SK-N-SH (cell line): ENCODE results near the gene ADTRP. TPM values are rescaled to one million over a fixed set of nuclear protein-coding genes. Genes with fewer than 3 reads are reported as not detected.

Source experiments
- CTCF ChIA-PET: fragments of 300-600, 350-600 bp; formaldehyde crosslinking; extraction: SDS; loops from one replicate; lab custom pipeline; 2021; lab: Yijun Ruan, JAX
- POLR2A ChIA-PET: fragments of 350-600 bp; sonication (Branson Sonifier 250); formaldehyde crosslinking; extraction: SDS; loops from one replicate; lab custom pipeline; 2020; ENCODE audit warnings: antibody characterized with exemption, inconsistent platforms; lab: Yijun Ruan, JAX
- DNase-seq: peaks from one replicate; pipeline ENCODE4 v3.0.0; 2012
- H2AFZ ChIP-seq: fragments of 200-600 bp; sonication (generic); 2 replicates; pipeline ENCODE4 v1.8.1; 2016; ENCODE audit warnings: antibody characterized with exemption, mild to moderate bottlenecking, low read depth
- H3F3A ChIP-seq: fragments of 200-600 bp; sonication (generic); replicated peaks from 2 replicates; pipeline ENCODE3; 2016; ENCODE audit warnings: antibody characterized with exemption, mild to moderate bottlenecking; ENCODE audit not compliant: insufficient read depth
- H3K27ac ChIP-seq, 2 experiments: fragments of 200-500 bp in 1 of 2; fragments of 200-600 bp in 1 of 2; sonication (Bioruptor generic) in 1 of 2; sonication (generic), shearing (Covaris generic) in 1 of 2; 2 replicates each; pipeline versions ENCODE4 v1.5.1 to v1.6.1; 2014 to 2016; ENCODE audit warnings: low read depth in 2 of 2, inconsistent platforms in 1 of 2, low read length in 1 of 2, mild to moderate bottlenecking in 1 of 2, mixed read lengths in 1 of 2
- H3K27me3 ChIP-seq: fragments of 200-600 bp; sonication (generic), shearing (Covaris generic); 2 replicates; pipeline ENCODE4 v1.6.1; 2016; ENCODE audit warnings: mixed run types; ENCODE audit not compliant: insufficient read depth
- H3K36me3 ChIP-seq, 2 experiments: fragments of 200-500 bp in 1 of 2; fragments of 200-600 bp in 1 of 2; sonication (Bioruptor generic) in 1 of 2; sonication (generic) in 1 of 2; replicated peaks in 1 of 2; 2 replicates each; pipeline versions ENCODE3 to v1.5.1; 2014 to 2016; ENCODE audit warnings: low read length in 1 of 2, mild to moderate bottlenecking in 1 of 2; ENCODE audit not compliant: insufficient read depth in 2 of 2, control insufficient read depth in 1 of 2
- H3K4me1 ChIP-seq, 2 experiments: fragments of 200-500 bp in 1 of 2; fragments of 200-600 bp in 1 of 2; sonication (Bioruptor generic) in 1 of 2; sonication (generic), shearing (Covaris generic) in 1 of 2; 2 replicates each; pipeline versions ENCODE4 v1.5.1 to v1.6.1; 2014 to 2016; ENCODE audit warnings: low read depth in 1 of 2, low read length in 1 of 2, mixed run types in 1 of 2; ENCODE audit not compliant: insufficient read depth in 2 of 2, control insufficient read depth in 1 of 2
- H3K4me2 ChIP-seq: fragments of 200-600 bp; sonication (generic), shearing (Covaris generic); 2 replicates; pipeline ENCODE4 v1.6.1; 2017; ENCODE audit warnings: mixed run types
- H3K4me3 ChIP-seq, 2 experiments: fragments of 200-500 bp in 1 of 2; fragments of 200-600 bp in 1 of 2; sonication (Bioruptor generic) in 1 of 2; sonication (generic), shearing (Covaris generic) in 1 of 2; 2 replicates each; pipeline versions ENCODE4 v1.5.1 to v1.8.1; 2014 to 2016; ENCODE audit warnings: low read depth in 2 of 2, inconsistent platforms in 1 of 2, low read length in 1 of 2, mild to moderate bottlenecking in 1 of 2, mixed read lengths in 1 of 2, moderate library complexity in 1 of 2
- H3K79me2 ChIP-seq: fragments of 200-600 bp; sonication (generic); 2 replicates; pipeline ENCODE4 v1.8.1; 2017; ENCODE audit warnings: mild to moderate bottlenecking; ENCODE audit not compliant: insufficient read depth
- H3K9ac ChIP-seq: fragments of 200-600 bp; sonication (generic); 2 replicates; pipeline ENCODE4 v1.6.1; 2017; ENCODE audit warnings: mixed run types
- H3K9me2 ChIP-seq: fragments of 200-600 bp; sonication (generic); 2 replicates; pipeline ENCODE4 v1.6.1; 2017; ENCODE audit warnings: mixed run types
- H3K9me3 ChIP-seq: fragments of 200-600 bp; sonication (generic); 2 replicates; pipeline ENCODE4 v1.6.1; 2017; ENCODE audit warnings: mixed run types, mild to moderate bottlenecking, moderate library complexity
- H4K20me1 ChIP-seq: fragments of 200-600 bp; sonication (generic); 2 replicates; pipeline ENCODE4 v1.6.1; 2017; ENCODE audit warnings: mild to moderate bottlenecking, mixed run types; ENCODE audit not compliant: insufficient read depth
- ELF1 ChIP-seq: IDR thresholded peaks from 2 replicates; pipeline ENCODE4 v1.4.0; 2012
- EP300 ChIP-seq, 2 experiments: IDR thresholded peaks; 2 replicates each; pipeline versions ENCODE4 v1.4.0 to v1.6.1; 2012; ENCODE audit warnings: borderline replicate concordance in 1 of 2, low read depth in 1 of 2, low read length in 1 of 2
- EZH2phosphoT487 ChIP-seq: fragments of 200-600 bp; sonication (generic); IDR thresholded peaks from 2 replicates; pipeline ENCODE4 v1.6.1; 2017; ENCODE audit warnings: low read depth, mixed run types, mild to moderate bottlenecking, antibody characterized with exemption, moderate library complexity, borderline replicate concordance
- FOSL2 ChIP-seq: IDR thresholded peaks from 2 replicates; pipeline ENCODE4 v1.4.0; 2012; ENCODE audit warnings: low read depth, mild to moderate bottlenecking, moderate library complexity, borderline replicate concordance
- FOXM1 ChIP-seq: IDR thresholded peaks from 2 replicates; pipeline ENCODE4 v1.4.0; 2012; ENCODE audit warnings: low read depth, mild to moderate bottlenecking
- GABPA ChIP-seq: IDR thresholded peaks from 2 replicates; pipeline ENCODE4 v1.4.0; 2012; ENCODE audit warnings: low read depth, mild to moderate bottlenecking
- MEF2A ChIP-seq: IDR thresholded peaks from 2 replicates; pipeline ENCODE4 v1.4.0; 2012; ENCODE audit warnings: low read depth, borderline replicate concordance
- NRF1 ChIP-seq: IDR thresholded peaks from 2 replicates; pipeline ENCODE4 v1.6.1; 2012; ENCODE audit warnings: low read depth, mild to moderate bottlenecking, low read length
- RFX5 ChIP-seq: IDR thresholded peaks from 2 replicates; pipeline ENCODE4 v1.6.1; 2012; ENCODE audit warnings: mild to moderate bottlenecking, improper control_type of control experiment, low read length
- RXRA ChIP-seq: IDR thresholded peaks from 2 replicates; pipeline ENCODE4 v1.4.0; 2012; ENCODE audit warnings: low read depth, mild to moderate bottlenecking, borderline replicate concordance
- SIN3A ChIP-seq: IDR thresholded peaks from 2 replicates; pipeline ENCODE4 v1.6.1; 2012; ENCODE audit warnings: low read depth, mild to moderate bottlenecking, low read length, moderate library complexity, borderline replicate concordance
- SMC3 ChIP-seq: IDR thresholded peaks from 2 replicates; pipeline ENCODE4 v1.6.1; 2012; ENCODE audit warnings: low read depth, low read length, improper control_type of control experiment
- WGBS: methylation state at CpG from one replicate; pipeline ENCODE4 v1.1.6; 2017; ENCODE audit warnings: low lambda C conversion rate; 5-methylcytosine and 5-hydroxymethylcytosine counted together
- polyA plus RNA-seq, 3 experiments: library from polyadenylated mRNA; depleted of rRNA; stranded (reverse); fragments of >200 nt; gene quantifications; 2 replicates each; pipeline ENCODE4 v1.2.3, GENCODE V29; 2012
- TF ChIP-seq, protein P1 (sequence below): fragments of 150-350 bp; IDR thresholded peaks from 2 replicates; pipeline ENCODE4 v1.6.1; 2016; ENCODE audit warnings: mild to moderate bottlenecking, low read depth, low read length
- TF ChIP-seq, protein P2 (sequence below): IDR thresholded peaks from 2 replicates; pipeline ENCODE4 v1.4.0; 2012; ENCODE audit warnings: low read depth
- TF ChIP-seq, protein P3 (sequence below): fragments of 200-600 bp; sonication (generic); IDR thresholded peaks from 2 replicates; pipeline ENCODE4 v1.6.1; 2017; ENCODE audit warnings: antibody characterized with exemption, mild to moderate bottlenecking, moderate library complexity
- TF ChIP-seq, protein P4 (sequence below): IDR thresholded peaks from 2 replicates; pipeline ENCODE4; 2012

The ADTRP gene
- polyA plus RNA-seq, 1 of the 3 experiments (the other 2 are of a cell fraction), result 0.84 TPM

DNA sequence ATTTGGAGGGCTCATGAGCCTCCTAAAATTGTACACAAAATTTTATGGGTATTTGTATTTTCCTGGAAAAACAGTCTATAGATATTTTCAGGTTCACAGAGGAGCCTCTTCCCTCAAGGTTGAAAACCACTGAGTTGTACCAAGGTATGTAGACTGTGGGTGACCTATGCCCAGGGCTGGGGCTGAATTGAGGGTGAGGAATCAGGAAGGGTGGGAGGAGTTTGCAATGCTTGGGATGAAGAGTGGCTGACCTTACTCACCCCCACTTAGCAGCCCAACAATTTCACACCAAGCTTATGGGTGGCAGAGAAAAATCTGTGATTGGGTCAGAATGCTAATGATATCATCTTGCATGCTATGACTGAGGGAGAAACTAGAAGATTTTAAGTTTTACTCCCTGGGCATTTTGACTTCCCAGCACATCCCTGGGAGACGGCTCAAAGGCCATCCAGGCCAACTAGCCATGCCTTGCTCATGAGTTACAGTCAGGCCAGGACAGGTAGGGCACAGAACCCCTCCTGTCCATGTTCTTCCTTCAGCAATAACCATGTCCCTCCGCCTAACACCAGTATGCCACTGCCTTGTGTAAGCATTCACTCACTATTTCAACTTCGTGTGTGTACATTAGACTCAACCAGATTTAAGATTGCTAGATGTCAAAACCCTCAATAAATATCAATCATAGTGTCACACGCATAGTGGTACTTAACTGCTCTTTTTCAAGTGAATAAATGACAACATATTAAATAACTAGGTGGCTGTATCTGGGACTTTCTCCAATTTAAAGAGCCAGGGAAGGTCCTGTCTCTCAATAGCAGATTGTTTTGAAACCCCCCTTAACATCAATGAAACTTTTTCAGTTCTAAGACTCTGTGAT is 16.6 kb downstream of the ADTRP start:
- Histone ChIP-seq H3K9me2 (no peaks in the 10 kb centered on the region), H3K4me2 (no peak overlapping the region), H3K36me3 (no peaks in the 10 kb centered on the region), H3K4me3 (no peak overlapping the region), H3K27me3 (no peaks in the 10 kb centered on the region), H3K9me3 (no peaks in the 10 kb centered on the region), H3F3A (peaks cover 13% of the 10 kb centered on the region), H3K9ac (no peak overlapping the region), H4K20me1 (no peaks in the 10 kb centered on the region), H3K4me1 (peaks cover 3 to 10% of the 10 kb centered on the region in 2 experiments), H3K27ac (no peak overlapping the region), H3K79me2 (no peaks in the 10 kb centered on the region), H2AFZ (no peak overlapping the region)
- WGBS, result 96% methylated on average over 4 of the region's 4 CpGs
- POLR2A ChIA-PET, result no interaction called here
- CTCF ChIA-PET, result no interaction called here
- DNase-seq, result no peak
- TF ChIP-seq MEF2A, result no peak
- TF ChIP-seq GABPA, result no peak
- TF ChIP-seq FOSL2, result no peak
- TF ChIP-seq, protein P1, sequence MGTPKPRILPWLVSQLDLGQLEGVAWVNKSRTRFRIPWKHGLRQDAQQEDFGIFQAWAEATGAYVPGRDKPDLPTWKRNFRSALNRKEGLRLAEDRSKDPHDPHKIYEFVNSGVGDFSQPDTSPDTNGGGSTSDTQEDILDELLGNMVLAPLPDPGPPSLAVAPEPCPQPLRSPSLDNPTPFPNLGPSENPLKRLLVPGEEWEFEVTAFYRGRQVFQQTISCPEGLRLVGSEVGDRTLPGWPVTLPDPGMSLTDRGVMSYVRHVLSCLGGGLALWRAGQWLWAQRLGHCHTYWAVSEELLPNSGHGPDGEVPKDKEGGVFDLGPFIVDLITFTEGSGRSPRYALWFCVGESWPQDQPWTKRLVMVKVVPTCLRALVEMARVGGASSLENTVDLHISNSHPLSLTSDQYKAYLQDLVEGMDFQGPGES, result no peak
- no peak for TF ChIP-seq SMC3
- no peak for TF ChIP-seq RFX5
- TF ChIP-seq, protein P2, sequence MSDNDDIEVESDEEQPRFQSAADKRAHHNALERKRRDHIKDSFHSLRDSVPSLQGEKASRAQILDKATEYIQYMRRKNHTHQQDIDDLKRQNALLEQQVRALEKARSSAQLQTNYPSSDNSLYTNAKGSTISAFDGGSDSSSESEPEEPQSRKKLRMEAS, result no peak
- TF ChIP-seq EZH2phosphoT487, result no peak
- TF ChIP-seq NRF1, result no peak
- no peak for TF ChIP-seq ELF1
- no peak for TF ChIP-seq SIN3A
- TF ChIP-seq, protein P3, sequence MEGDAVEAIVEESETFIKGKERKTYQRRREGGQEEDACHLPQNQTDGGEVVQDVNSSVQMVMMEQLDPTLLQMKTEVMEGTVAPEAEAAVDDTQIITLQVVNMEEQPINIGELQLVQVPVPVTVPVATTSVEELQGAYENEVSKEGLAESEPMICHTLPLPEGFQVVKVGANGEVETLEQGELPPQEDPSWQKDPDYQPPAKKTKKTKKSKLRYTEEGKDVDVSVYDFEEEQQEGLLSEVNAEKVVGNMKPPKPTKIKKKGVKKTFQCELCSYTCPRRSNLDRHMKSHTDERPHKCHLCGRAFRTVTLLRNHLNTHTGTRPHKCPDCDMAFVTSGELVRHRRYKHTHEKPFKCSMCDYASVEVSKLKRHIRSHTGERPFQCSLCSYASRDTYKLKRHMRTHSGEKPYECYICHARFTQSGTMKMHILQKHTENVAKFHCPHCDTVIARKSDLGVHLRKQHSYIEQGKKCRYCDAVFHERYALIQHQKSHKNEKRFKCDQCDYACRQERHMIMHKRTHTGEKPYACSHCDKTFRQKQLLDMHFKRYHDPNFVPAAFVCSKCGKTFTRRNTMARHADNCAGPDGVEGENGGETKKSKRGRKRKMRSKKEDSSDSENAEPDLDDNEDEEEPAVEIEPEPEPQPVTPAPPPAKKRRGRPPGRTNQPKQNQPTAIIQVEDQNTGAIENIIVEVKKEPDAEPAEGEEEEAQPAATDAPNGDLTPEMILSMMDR, result no peak
- TF ChIP-seq, protein P4, sequence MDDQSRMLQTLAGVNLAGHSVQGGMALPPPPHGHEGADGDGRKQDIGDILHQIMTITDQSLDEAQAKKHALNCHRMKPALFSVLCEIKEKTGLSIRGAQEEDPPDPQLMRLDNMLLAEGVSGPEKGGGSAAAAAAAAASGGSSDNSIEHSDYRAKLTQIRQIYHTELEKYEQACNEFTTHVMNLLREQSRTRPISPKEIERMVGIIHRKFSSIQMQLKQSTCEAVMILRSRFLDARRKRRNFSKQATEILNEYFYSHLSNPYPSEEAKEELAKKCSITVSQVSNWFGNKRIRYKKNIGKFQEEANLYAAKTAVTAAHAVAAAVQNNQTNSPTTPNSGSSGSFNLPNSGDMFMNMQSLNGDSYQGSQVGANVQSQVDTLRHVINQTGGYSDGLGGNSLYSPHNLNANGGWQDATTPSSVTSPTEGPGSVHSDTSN, result no peak
- no peak for TF ChIP-seq RXRA
- TF ChIP-seq EP300 (IDR thresholded peaks at IDR 0.05; ENCODE audit: borderline replicate concordance in 1 of 2, low read depth in 1 of 2, low read length in 1 of 2), result no peak
- no peak for TF ChIP-seq FOXM1
